Fibroblast of villous mesenchyme (primary cell): ENCODE results near the gene TMEM145. TPM values are rescaled to one million over a fixed set of nuclear protein-coding genes. Genes with fewer than 3 reads are reported as not detected.
A peak's percentile ranks its signal among the peaks of the same experiment; 100 is the strongest.
"Not testable (repeated sequence)": the region's sequence is repeated elsewhere in the genome, so short reads cannot be mapped to it uniquely, and the experiment has no call there.

Source experiments
- DNase-seq: peaks from one replicate; pipeline ENCODE4 v3.0.0-alpha.2; 2010; ENCODE audit warnings: low read depth
- H3K4me3 ChIP-seq: 2 replicates; pipeline ENCODE4 v1.5.1; 2011; ENCODE audit warnings: low read depth, mild to moderate bottlenecking, low read length
- CTCF ChIP-seq: IDR thresholded peaks from 2 replicates; pipeline ENCODE4 v1.5.1; 2012; ENCODE audit warnings: low read depth, mild to moderate bottlenecking, low read length; ENCODE audit not compliant: insufficient read depth
- total RNA-seq: library from RNA; depleted of rRNA; stranded (reverse); fragments of >200 nt; gene quantifications from 2 replicates; pipeline ENCODE4 v1.2.3, GENCODE V29; 2012

TMEM145 gene
- not detected in 2 replicates for total RNA-seq

DNA sequence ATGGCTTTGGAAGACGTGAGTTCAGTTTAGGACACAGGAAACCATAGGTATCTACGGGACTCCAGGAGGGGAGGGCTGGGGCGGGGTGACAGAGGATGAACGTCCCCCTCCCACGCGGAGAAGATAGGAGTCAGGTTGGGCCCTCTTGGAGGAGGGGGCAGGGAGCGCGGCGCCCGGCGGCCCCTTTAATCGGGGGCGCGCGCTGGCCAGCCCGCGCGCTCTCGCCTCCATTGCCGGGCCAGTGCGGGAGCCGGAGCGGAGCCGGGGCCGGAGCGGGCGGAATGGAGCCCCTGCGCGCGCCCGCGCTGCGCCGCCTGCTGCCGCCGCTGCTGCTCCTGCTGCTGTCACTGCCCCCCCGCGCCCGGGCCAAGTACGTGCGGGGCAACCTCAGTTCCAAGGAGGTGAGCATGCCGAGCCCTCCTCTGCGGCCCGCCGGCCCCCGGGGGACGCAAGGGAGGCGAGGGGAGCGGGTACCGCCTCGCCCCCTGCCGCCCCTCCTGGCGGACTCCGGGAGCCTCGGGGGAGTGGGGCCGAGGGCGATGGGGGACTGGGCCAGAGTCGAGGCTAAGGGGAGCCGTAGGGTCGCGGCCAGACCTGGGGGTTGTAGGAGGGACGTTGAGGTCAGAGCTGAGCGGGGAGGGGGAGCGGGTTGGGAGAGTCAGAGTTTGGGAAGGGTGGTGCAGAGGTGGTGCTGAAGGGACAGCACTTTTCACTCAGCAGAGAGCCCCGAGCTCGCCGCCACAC is at the start of gene TMEM145:
Gene TMEM145 (plus strand): TSS at position 214 of the 744 bp plus-strand sequence. CDS start 68 bp downstream, at position 282.
- DNase-seq = peak; percentile 47
- peak within 1 kb of the TSS; percentile 47 for H3K4me3 ChIP-seq
- no peak for TF ChIP-seq CTCF

DNA sequence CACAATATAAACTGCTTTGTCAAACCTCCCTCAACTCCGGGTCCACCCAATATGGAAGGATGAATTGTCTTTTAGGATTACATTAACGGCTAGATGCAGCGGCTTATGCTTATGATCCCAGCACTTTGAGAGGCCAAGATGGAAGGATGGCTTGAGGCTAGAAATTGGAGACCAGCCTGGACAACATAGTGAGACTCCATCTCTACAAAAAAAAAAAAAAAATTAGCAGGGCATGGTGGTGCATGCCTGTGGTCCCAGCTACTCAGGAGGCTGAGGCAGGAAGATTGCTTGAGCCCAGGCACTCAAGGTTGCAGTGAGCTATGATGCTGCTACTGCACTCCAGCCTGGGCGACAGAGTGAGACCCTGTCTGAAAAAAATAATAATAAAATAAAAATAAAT is 47.0 kb upstream of the TMEM145 start:
- H3K4me3 ChIP-seq, DNase-seq: not testable (repeated sequence)

DNA sequence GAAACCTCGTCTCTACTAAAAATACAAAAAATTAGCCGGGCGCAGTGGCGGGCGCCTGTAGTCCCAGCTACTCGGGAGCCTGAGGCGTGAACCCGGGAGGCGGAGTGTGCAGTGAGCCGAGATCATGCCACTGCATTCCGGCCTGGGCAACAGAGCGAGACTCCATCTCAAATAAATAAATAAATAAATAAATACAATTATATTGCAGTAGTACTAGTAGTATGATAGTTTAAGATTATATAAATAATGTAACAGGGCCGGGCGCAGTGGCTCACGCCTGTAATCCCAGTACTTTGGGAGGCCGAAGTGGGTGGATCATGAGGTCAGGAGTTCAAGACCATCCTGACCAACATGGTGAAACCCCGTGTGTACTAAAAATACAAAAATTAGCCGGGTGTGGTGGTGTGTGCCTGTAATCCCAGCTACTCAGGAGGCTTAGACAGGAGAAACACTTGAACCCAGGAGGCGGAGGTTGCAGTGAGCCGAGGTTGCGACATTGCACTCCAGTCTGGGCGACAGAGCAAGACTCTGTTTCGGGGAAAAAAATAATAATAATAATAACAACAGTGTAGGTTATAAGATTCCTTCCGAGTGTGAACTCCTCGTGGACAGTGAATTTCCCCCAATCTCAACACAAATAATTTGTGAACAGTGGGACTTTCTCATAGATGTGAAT is 46.0 kb upstream of the TMEM145 start:
- H3K4me3 ChIP-seq, DNase-seq: not testable (repeated sequence)

DNA sequence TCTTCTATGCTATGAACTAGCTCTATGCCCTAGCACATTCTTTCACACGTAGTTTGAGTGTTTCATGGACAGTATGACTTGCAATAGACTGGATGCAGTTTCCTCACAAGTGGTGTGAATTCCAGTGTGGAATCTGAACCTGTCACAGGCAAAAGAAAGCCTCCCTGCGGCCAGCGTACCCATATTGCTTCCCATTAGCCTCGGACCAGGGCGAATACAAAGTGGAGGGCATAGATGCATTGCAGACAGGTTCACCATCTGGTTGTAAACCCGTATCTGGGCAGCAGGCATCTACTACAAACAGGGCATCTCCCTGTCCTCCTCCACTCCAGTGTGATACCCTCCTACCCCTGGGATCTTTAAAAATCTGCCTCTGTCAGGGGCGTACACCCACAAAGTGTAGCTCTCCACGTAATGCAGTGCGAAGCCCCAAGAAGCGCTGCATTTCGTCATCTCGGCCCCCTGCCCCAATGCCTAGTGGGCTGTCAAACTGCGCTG is 45.4 kb upstream of the TMEM145 start:
- DNase-seq = peak; percentile 39
- no peak for TF ChIP-seq CTCF
- peak overlapping the region; percentile 76 for H3K4me3 ChIP-seq

- no peak for TF ChIP-seq CTCF
- peak; percentile 100 for DNase-seq
- peak overlapping the region; percentile 76 for H3K4me3 ChIP-seq
These were observed 44.9 kb upstream of the TMEM145 start for GRCh38 chr19:42268142-42268703.

DNA sequence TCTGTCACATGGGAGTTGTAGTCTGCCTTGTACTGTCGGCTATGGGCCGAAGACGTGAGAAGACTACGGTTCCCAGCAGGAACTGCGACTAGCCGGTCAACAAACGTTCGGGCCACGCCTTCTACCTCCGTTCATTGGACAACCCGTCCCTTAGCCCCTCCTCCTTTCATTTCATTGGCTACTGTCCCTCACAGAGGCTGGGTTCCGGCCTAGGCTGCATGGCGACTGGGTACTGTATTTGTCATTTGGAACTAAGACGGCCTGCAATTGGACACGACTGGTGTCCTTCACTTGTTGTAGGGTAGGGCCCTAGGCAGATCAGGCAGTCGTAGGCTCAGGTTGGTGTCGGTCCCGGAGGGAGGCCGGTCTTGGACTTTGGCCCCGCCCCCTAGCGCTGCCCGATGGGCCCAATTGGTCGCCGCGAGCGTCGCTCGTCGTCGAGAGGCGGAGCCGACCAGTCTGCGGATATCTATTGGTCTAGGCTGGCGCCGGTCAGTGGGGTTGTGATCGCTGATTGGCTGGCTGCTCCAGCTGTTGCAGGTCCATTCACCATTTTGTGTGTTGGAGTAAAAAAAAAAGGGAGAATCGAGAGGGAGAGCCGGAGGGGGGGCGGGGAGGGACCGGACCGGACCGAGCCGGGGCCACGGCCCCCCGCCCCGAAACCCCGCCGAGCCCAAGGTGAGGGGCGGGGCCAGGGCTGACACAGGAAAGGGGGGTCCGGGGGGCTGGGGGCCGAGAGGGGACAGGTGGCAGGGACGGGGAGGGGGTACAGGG is 44.2 kb upstream of the TMEM145 start, which contains the start of gene CIC:
Gene CIC (plus strand): TSS at position 549 of the 774 bp plus-strand sequence. CDS start 2,532 bp downstream, outside the sequence.
- H3K4me3 ChIP-seq = peak within 1 kb of the TSS; percentile 84
- no peak for TF ChIP-seq CTCF
- peak; percentile 100 for DNase-seq

DNA sequence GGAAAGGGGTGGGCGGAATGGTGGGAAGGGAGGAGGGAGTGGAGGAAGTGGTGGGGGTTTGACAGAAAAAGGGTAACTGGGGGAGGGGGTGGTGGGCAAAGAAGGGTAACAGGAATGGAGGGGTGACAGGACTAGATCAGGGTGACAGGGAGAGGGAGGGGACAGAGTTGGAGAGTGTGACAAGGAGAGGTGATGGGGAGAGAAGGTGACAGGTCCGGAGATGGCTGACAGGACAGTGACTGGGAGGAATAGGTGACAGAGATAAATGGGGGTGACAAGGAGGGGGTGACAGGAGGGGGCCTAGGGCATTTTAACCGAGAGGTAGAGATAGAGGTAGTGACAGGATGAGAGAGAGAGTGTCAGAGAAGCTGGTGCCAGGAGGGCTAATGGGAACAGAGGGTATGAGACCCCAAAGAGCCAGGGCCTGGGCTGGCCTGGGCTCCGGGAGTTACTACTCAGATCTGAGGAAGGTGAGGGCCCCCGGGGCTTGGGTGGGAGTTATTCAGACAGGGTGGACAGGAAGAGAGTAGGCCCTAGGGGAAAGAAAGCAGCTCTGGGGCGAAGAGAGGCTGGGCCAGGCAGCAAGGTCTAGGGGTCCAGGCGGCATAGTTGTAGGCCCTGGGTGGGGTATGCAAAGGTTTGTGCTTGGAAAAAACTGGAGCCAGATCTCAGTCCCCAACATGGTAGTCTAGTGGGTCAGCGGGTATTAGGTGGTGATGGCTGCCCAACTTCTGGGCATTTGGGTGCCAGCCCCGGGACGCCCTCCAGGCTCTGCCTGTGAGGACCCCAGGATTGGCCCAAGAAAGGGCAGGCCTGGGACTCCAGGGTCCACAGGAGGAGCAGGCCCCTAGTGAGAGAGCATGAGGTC is 43.4 kb upstream of the TMEM145 start:
- DNase-seq = no peak
- H3K4me3 ChIP-seq = peak overlapping the region; percentile 84
- no peak for TF ChIP-seq CTCF
